Tibial artery (tissue), 4 donors: ENCODE measurements around the gene ACTC1.
A peak's percentile ranks its signal among the peaks of the same experiment; 100 is the strongest.

Experiments used
- DNase-seq, 2 donors: peaks; one replicate each; pipeline ENCODE4 v3.0.0-alpha.2; 2019
- H3K27ac ChIP-seq, 2 donors: fragments of 200-600 bp; sonication (generic) in 1 of 2; 1 replicate in 1 of 2; 2 replicates in 1 of 2; pipeline ENCODE4 v1.5.1; 2018 to 2019; ENCODE audit warnings: mild to moderate bottlenecking in 1 of 2
- H3K27me3 ChIP-seq, 2 donors: fragments of 200-600 bp; sonication (generic) in 1 of 2; one replicate each; pipeline versions ENCODE4 v1.5.1 to v1.6.0; 2016 to 2019
- H3K36me3 ChIP-seq, 3 donors: fragments of 200-600 bp; sonication (generic) in 2 of 3; one replicate each; pipeline ENCODE4 v1.5.1; 2016 to 2019; ENCODE audit warnings: mild to moderate bottlenecking in 2 of 3
- H3K4me1 ChIP-seq, 4 donors: fragments of 200-600 bp; sonication (generic) in 2 of 4; 1 replicate in 3 of 4; 2 replicates in 1 of 4; pipeline ENCODE4 v1.5.1; 2016 to 2019
- H3K4me3 ChIP-seq, 2 donors: fragments of 200-600 bp; sonication (generic) in 1 of 2; 1 replicate in 1 of 2; 2 replicates in 1 of 2; pipeline ENCODE4 v1.5.1; 2018 to 2019; ENCODE audit warnings: mild to moderate bottlenecking in 2 of 2
- H3K9me3 ChIP-seq, 3 donors: fragments of 200-600 bp; sonication (generic) in 1 of 3; one replicate each; pipeline ENCODE4 v1.5.1; 2016 to 2019
- CTCF ChIP-seq, 2 experiments: fragments of 200-600 bp in 1 of 2; fragments of 450-650 bp in 1 of 2; IDR thresholded peaks; one replicate each; pipeline ENCODE4 v1.5.1; 2017 to 2019; ENCODE audit warnings: antibody characterized with exemption in 2 of 2, mild to moderate bottlenecking in 1 of 2, moderate library complexity in 1 of 2
- intact Hi-C: fragments of 100-400 bp; cut with DNase I; formaldehyde crosslinking; loops from one replicate; pipeline ENCODE4 v1.15.0; 2023; ENCODE audit warnings: low total_unique reads

Gene ACTC1

GRCh38 chr15:34794590-34795206, 651 bp downstream of the ACTC1 start:
- H3K27ac ChIP-seq, result peak overlapping the region; percentile 73 to 77
- no peak for DNase-seq

GRCh38 chr15:34793901-34794300, 1.4 kb downstream of the ACTC1 start:
- peaks cover 0 to 11% (median 0%) of the 10 kb centered on the region in 3 donors for H3K36me3 ChIP-seq
- intact Hi-C loops, result loop anchor here (2.0 to 10.0 kb wide), 2 partner anchors 41 to 61 kb away; no protein-coding TSS in a partner anchor
- no peak for TF ChIP-seq CTCF (IDR thresholded peaks at IDR 0.05)
- H3K27me3 ChIP-seq, result no peaks in the 10 kb centered on the region
- peak overlapping the region; percentile 42 to 48 for H3K4me3 ChIP-seq
- H3K27ac ChIP-seq, result peak overlapping the region; percentile 73 to 77
- DNase-seq, result no peak
- no peaks in the 10 kb centered on the region for H3K9me3 ChIP-seq
- H3K4me1 ChIP-seq, result peaks cover 0 to 58% (median 27%) of the 10 kb centered on the region in 4 donors

More at GRCh38 chr15:34794590-34795206, 651 bp downstream of the ACTC1 start:
- no peaks in the 10 kb centered on the region for H3K27me3 ChIP-seq
- H3K4me1 ChIP-seq, result peaks cover 0 to 66% (median 35%) of the 10 kb centered on the region in 4 donors
- H3K36me3 ChIP-seq, result peaks cover 0 to 11% (median 0%) of the 10 kb centered on the region in 3 donors
- intact Hi-C loops, result loop anchor here (10.0 kb wide), 1 partner anchor 60 kb away; no protein-coding TSS in a partner anchor
- no peak for TF ChIP-seq CTCF (IDR thresholded peaks at IDR 0.05)
- H3K4me3 ChIP-seq, result peak overlapping the region; percentile 42 to 48
- no peaks in the 10 kb centered on the region for H3K9me3 ChIP-seq

GRCh38 chr15:34793071-34793470, 2.3 kb downstream of the ACTC1 start:
- peaks cover 0 to 50% (median 25%) of the 10 kb centered on the region in 4 donors for H3K4me1 ChIP-seq
- no peaks in the 10 kb centered on the region for H3K9me3 ChIP-seq
- peak overlapping the region in 1 of 2 donors; percentile 4 for H3K4me3 ChIP-seq
- TF ChIP-seq CTCF (IDR thresholded peaks at IDR 0.05), result no peak
- intact Hi-C loops, result loop anchor here (2.0 to 10.0 kb wide), 2 partner anchors 40 to 62 kb away; no protein-coding TSS in a partner anchor
- no peaks in the 10 kb centered on the region for H3K27me3 ChIP-seq
- no peak for DNase-seq
- peaks cover 0 to 11% (median 0%) of the 10 kb centered on the region in 3 donors for H3K36me3 ChIP-seq
- H3K27ac ChIP-seq, result peak overlapping the region in 1 of 2 donors; percentile 77

- no peak overlapping the region for H3K27ac ChIP-seq
- no peak for TF ChIP-seq CTCF (IDR thresholded peaks at IDR 0.05)
- intact Hi-C loops, result loop anchor here (2.0 to 10.0 kb wide), 2 partner anchors 39 to 63 kb away; no protein-coding TSS in a partner anchor
- H3K9me3 ChIP-seq, result no peaks in the 10 kb centered on the region
- H3K4me3 ChIP-seq, result no peak overlapping the region
- peaks cover 0 to 44% (median 23%) of the 10 kb centered on the region in 4 donors for H3K4me1 ChIP-seq
- DNase-seq, result no peak
- H3K36me3 ChIP-seq, result peaks cover 0 to 11% (median 0%) of the 10 kb centered on the region in 3 donors
- H3K27me3 ChIP-seq, result no peaks in the 10 kb centered on the region
Observed at GRCh38 chr15:34791701-34792100, 3.6 kb downstream of the ACTC1 start.

- Histone ChIP-seq H3K4me3 (no peak overlapping the region), H3K36me3 (peaks cover 0 to 11% (median 0%) of the 10 kb centered on the region in 3 donors), H3K27ac (no peak overlapping the region), H3K27me3 (no peaks in the 10 kb centered on the region), H3K4me1 (peaks cover 0 to 30% (median 10%) of the 10 kb centered on the region in 4 donors), H3K9me3 (no peaks in the 10 kb centered on the region)
- no peak for TF ChIP-seq CTCF (IDR thresholded peaks at IDR 0.05)
- no peak for DNase-seq
- intact Hi-C loops, result loop anchor here (10.0 kb wide), 1 partner anchor 65 kb away; no protein-coding TSS in a partner anchor
Observed at GRCh38 chr15:34790121-34790520, 5.2 kb downstream of the ACTC1 start.
